H1 (cell line): Measurements from ENCODE around the gene CHPF. TPM values are rescaled to one million over a fixed set of nuclear protein-coding genes. Genes with fewer than 3 reads are reported as not detected.
A peak's percentile ranks its signal among the peaks of the same experiment; 100 is the strongest.

Experiments used
- CTCF ChIA-PET: fragments of 300-600 bp; sonication (Branson Sonifier 250); formaldehyde crosslinking; loops from one replicate; lab custom pipeline; 2021; ENCODE audit not compliant: partially characterized antibody; lab: Charles Lee
- POLR2A ChIA-PET: fragments of 300-600 bp; sonication (Branson Sonifier 250); formaldehyde crosslinking; loops from one replicate; lab custom pipeline; 2021; ENCODE audit warnings: inconsistent platforms; ENCODE audit not compliant: partially characterized antibody; lab: Charles Lee
- DNase-seq, 2 experiments: peaks; one replicate each; pipeline versions ENCODE4 v3.0.0 to v3.0.0-alpha.2; 2010 to 2022; ENCODE audit warnings: low spot score in 2 of 2, low read depth in 1 of 2, mixed read lengths in 1 of 2
- FAIRE-seq: peaks from 2 replicates; lab custom pipeline; 2011; peaks lifted over from hg19 to GRCh38; lab: Jason Lieb, UNC
- H2AFZ ChIP-seq: 2 replicates; pipeline ENCODE4 v1.8.1; 2012; ENCODE audit warnings: low read length, inconsistent platforms
- H2AK5ac ChIP-seq: 2 replicates; pipeline ENCODE4 v1.6.1; 2013; ENCODE audit warnings: low read depth, low read length
- H2BK120ac ChIP-seq: replicated peaks from 2 replicates; pipeline ENCODE3; 2013; ENCODE audit warnings: low read depth, low read length, inconsistent platforms
- H2BK12ac ChIP-seq: 2 replicates; pipeline ENCODE4 v1.6.1; 2013; ENCODE audit warnings: low read depth, low read length
- H2BK15ac ChIP-seq: 2 replicates; pipeline ENCODE4 v1.6.1; 2013; ENCODE audit warnings: low read length
- H2BK20ac ChIP-seq: 2 replicates; pipeline ENCODE4 v1.6.1; 2013; ENCODE audit warnings: low read length
- H2BK5ac ChIP-seq: 2 replicates; pipeline ENCODE4 v1.6.1; 2013; ENCODE audit warnings: low read depth, low read length
- H3K14ac ChIP-seq: 2 replicates; pipeline ENCODE4 v1.6.1; 2013; ENCODE audit warnings: inconsistent platforms; ENCODE audit not compliant: insufficient read length
- H3K18ac ChIP-seq: 2 replicates; pipeline ENCODE4 v1.6.1; 2013; ENCODE audit warnings: low read length; ENCODE audit errors: extremely low read depth
- H3K23ac ChIP-seq: 2 replicates; pipeline ENCODE4 v1.6.1; 2013; ENCODE audit warnings: inconsistent platforms; ENCODE audit not compliant: insufficient read length
- H3K23me2 ChIP-seq: 2 replicates; pipeline ENCODE4 v1.6.1; 2013; ENCODE audit warnings: low read depth, low read length
- H3K27ac ChIP-seq: 2 replicates; pipeline ENCODE4 v1.6.1; 2011; ENCODE audit warnings: low read depth, low read length, inconsistent platforms
- H3K27me3 ChIP-seq, 4 experiments: replicated peaks in 1 of 4; 1 replicate in 1 of 4; 2 replicates in 3 of 4; pipeline versions ENCODE4 v1.6.1 to v1.8.1; 2011 to 2013; ENCODE audit warnings: low read length in 3 of 4, mild to moderate bottlenecking in 3 of 4, inconsistent platforms in 2 of 4, mixed read lengths in 2 of 4, moderate library complexity in 1 of 4; ENCODE audit not compliant: control insufficient read depth in 3 of 4, insufficient read depth in 3 of 4; ENCODE audit errors: extremely low read depth in 1 of 4
- H3K36me3 ChIP-seq, 4 experiments: 2 replicates each; pipeline versions ENCODE4 v1.6.1 to v1.8.1; 2011 to 2013; ENCODE audit warnings: mild to moderate bottlenecking in 4 of 4, low read length in 3 of 4, moderate library complexity in 2 of 4, control low read depth in 1 of 4, inconsistent platforms in 1 of 4; ENCODE audit not compliant: insufficient read depth in 4 of 4, control insufficient read depth in 2 of 4
- H3K4ac ChIP-seq: replicated peaks from 2 replicates; pipeline ENCODE3; 2013; ENCODE audit warnings: low read length, low read depth, mixed read lengths, inconsistent platforms; ENCODE audit not compliant: insufficient read length
- H3K4me1 ChIP-seq, 4 experiments: replicated peaks in 1 of 4; 1 replicate in 1 of 4; 2 replicates in 3 of 4; pipeline versions ENCODE4 v1.6.1 to v1.8.1; 2011 to 2013; ENCODE audit warnings: low read length in 3 of 4, inconsistent platforms in 2 of 4, mixed read lengths in 1 of 4; ENCODE audit not compliant: insufficient read depth in 4 of 4, control insufficient read depth in 3 of 4
- H3K4me2 ChIP-seq, 2 experiments: 2 replicates each; pipeline versions ENCODE4 v1.6.1 to v1.8.1; 2011 to 2013; ENCODE audit warnings: low read depth in 2 of 2, low read length in 2 of 2, control low read depth in 1 of 2, inconsistent platforms in 1 of 2, mild to moderate bottlenecking in 1 of 2; ENCODE audit not compliant: insufficient read depth in 1 of 2
- H3K4me3 ChIP-seq, 4 experiments: fragments of 200-600, 300-600 bp in 1 of 4; sonication (generic), shearing (Covaris generic), sonication (Bioruptor Twin) in 1 of 4; 2 replicates each; pipeline versions ENCODE4 v1.5.1 to v1.8.1; 2011 to 2016; ENCODE audit warnings: low read length in 4 of 4, low read depth in 3 of 4, control low read depth in 2 of 4, inconsistent platforms in 2 of 4, mild to moderate bottlenecking in 2 of 4, mixed read lengths in 1 of 4, moderate library complexity in 1 of 4; ENCODE audit not compliant: insufficient read depth in 2 of 4; ENCODE audit errors: extremely low read depth in 1 of 4
- H3K56ac ChIP-seq: replicated peaks from 2 replicates; pipeline ENCODE3; 2013; ENCODE audit warnings: low read depth, mild to moderate bottlenecking, mixed read lengths, low read length, inconsistent platforms; ENCODE audit not compliant: insufficient read length
- H3K79me1 ChIP-seq: 2 replicates; pipeline ENCODE4 v1.6.1; 2013; ENCODE audit warnings: low read depth, low read length, control low read depth
- H3K79me2 ChIP-seq, 2 experiments: 2 replicates each; pipeline versions ENCODE4 v1.6.1 to v1.8.1; 2012 to 2013; ENCODE audit warnings: low read length in 2 of 2, mild to moderate bottlenecking in 2 of 2, inconsistent platforms in 1 of 2; ENCODE audit not compliant: insufficient read depth in 2 of 2, control insufficient read depth in 1 of 2
- H3K9ac ChIP-seq, 4 experiments: replicated peaks in 1 of 4; 1 replicate in 1 of 4; 2 replicates in 3 of 4; pipeline versions ENCODE4 v1.6.1 to v1.8.1; 2011 to 2013; ENCODE audit warnings: low read depth in 3 of 4, low read length in 3 of 4, control low read depth in 2 of 4, mild to moderate bottlenecking in 2 of 4, moderate library complexity in 2 of 4, inconsistent platforms in 1 of 4; ENCODE audit errors: extremely low read depth in 1 of 4
- H3K9me3 ChIP-seq, 2 experiments: 2 replicates each; pipeline versions ENCODE4 v1.6.1 to v1.8.1; 2012 to 2013; ENCODE audit warnings: mild to moderate bottlenecking in 2 of 2, moderate library complexity in 2 of 2, control low read depth in 1 of 2, inconsistent platforms in 1 of 2, low read depth in 1 of 2, low read length in 1 of 2, mixed read lengths in 1 of 2; ENCODE audit not compliant: insufficient read depth in 2 of 2
- H4K20me1 ChIP-seq, 2 experiments: replicated peaks in 1 of 2; 2 replicates each; pipeline versions ENCODE3 to v1.8.1; 2011 to 2013; ENCODE audit warnings: inconsistent platforms in 2 of 2, low read length in 2 of 2, mild to moderate bottlenecking in 1 of 2; ENCODE audit not compliant: insufficient read depth in 2 of 2, control insufficient read depth in 1 of 2
- H4K5ac ChIP-seq: 2 replicates; pipeline ENCODE4 v1.6.1; 2013; ENCODE audit warnings: low read length, low read depth, mixed read lengths, inconsistent platforms; ENCODE audit not compliant: insufficient read length
- H4K8ac ChIP-seq: 2 replicates; pipeline ENCODE4 v1.8.0; 2013; ENCODE audit warnings: mild to moderate bottlenecking, moderate library complexity, low read length, inconsistent platforms; ENCODE audit not compliant: insufficient read depth; ENCODE audit errors: extremely low read depth
- H4K91ac ChIP-seq: replicated peaks from 2 replicates; pipeline ENCODE3; 2013; ENCODE audit warnings: low read length, mixed read lengths, inconsistent platforms; ENCODE audit not compliant: insufficient read length
- BCL11A ChIP-seq, 2 experiments: IDR thresholded peaks; one replicate each; pipeline ENCODE4 v1.6.1; 2011; ENCODE audit warnings: low read depth in 2 of 2, low read length in 2 of 2, mild to moderate bottlenecking in 2 of 2
- SAP30 ChIP-seq: fragments of 300-600 bp; sonication (generic); IDR thresholded peaks from 2 replicates; pipeline ENCODE4 v1.7.1; 2012; ENCODE audit warnings: low read length, moderate library complexity, mild to moderate bottlenecking, inconsistent platforms; ENCODE audit not compliant: insufficient read depth, insufficient replicate concordance
- SIN3A ChIP-seq, 2 experiments: IDR thresholded peaks in 1 of 2; conservative IDR thresholded peaks in 1 of 2; 2 replicates each; pipeline ENCODE4 v1.6.1; 2011 to 2012; ENCODE audit warnings: low read length in 2 of 2, improper control_type of control experiment in 1 of 2, low read depth in 1 of 2, mild to moderate bottlenecking in 1 of 2
- TAF7 ChIP-seq: optimal IDR thresholded peaks from 2 replicates; pipeline ENCODE3; 2011; ENCODE audit warnings: low read depth, mild to moderate bottlenecking, inconsistent platforms, low read length, moderate library complexity, borderline replicate concordance
- WGBS, 2 experiments: shearing (Covaris generic) in 1 of 2; methylation state at CpG; one replicate each; pipeline versions ENCODE4 v1.1.6 to v1.1.7; 2013 to 2015; ENCODE audit warnings: low lambda C conversion rate in 2 of 2, mixed read lengths in 2 of 2, inconsistent platforms in 1 of 2, low coverage in 1 of 2, missing lambda C conversion rate in 1 of 2; ENCODE audit not compliant: insufficient replicate concordance in 2 of 2, insufficient coverage in 1 of 2, insufficient read length in 1 of 2; ENCODE audit errors: extremely low coverage in 1 of 2, missing lambda C conversion rate in 1 of 2; 5-methylcytosine and 5-hydroxymethylcytosine counted together
- polyA plus RNA-seq, 7 experiments: library from polyadenylated mRNA; depleted of rRNA in 3 of 7; stranded (reverse) in 5 of 7; unstranded in 2 of 7; fragments of >200 nt in 5 of 7; fragments of 200-250 nt in 2 of 7; gene quantifications; 1 replicate in 5 of 7; 2 replicates in 1 of 7; 4 replicates in 1 of 7; pipeline versions ENCODE4 v1.2.1 to v1.2.3, GENCODE V29; 2011 to 2013; ENCODE audit warnings: missing spikeins in 2 of 7, mixed read lengths in 2 of 7
- total RNA-seq: library from RNA; stranded (reverse); fragmentation: NEBNext Ultra II Directional; extraction: Animal tissue kit (Norgen Biotek cat#: 25700); gene quantifications from 2 replicates; pipeline ENCODE4 v1.2.1, GENCODE V29; 2021
- TF ChIP-seq, protein P1 (sequence below): IDR thresholded peaks from 2 replicates; pipeline ENCODE4 v1.6.1; 2012; ENCODE audit warnings: inconsistent platforms
- TF ChIP-seq, protein P2 (sequence below): IDR thresholded peaks from 2 replicates; pipeline ENCODE4 v1.6.1; 2011; ENCODE audit warnings: low read length, improper control_type of control experiment
- TF ChIP-seq, protein P3 (sequence below), 3 experiments: IDR thresholded peaks; 1 replicate in 2 of 3; 2 replicates in 1 of 3; pipeline versions ENCODE4 v1.5.1 to v1.6.1; 2011; ENCODE audit warnings: low read length in 3 of 3, mild to moderate bottlenecking in 3 of 3, inconsistent platforms in 2 of 3, low read depth in 1 of 3, moderate library complexity in 1 of 3; ENCODE audit not compliant: insufficient read depth in 1 of 3; ENCODE audit errors: control extremely low read depth in 1 of 3

CHPF gene
- total and polyA plus RNA-seq, 2 of the 8 experiments (the other 6 are each of a cell fraction or from before 2014, with no cell fraction given) = 62.9 to 67.3 TPM

DNA sequence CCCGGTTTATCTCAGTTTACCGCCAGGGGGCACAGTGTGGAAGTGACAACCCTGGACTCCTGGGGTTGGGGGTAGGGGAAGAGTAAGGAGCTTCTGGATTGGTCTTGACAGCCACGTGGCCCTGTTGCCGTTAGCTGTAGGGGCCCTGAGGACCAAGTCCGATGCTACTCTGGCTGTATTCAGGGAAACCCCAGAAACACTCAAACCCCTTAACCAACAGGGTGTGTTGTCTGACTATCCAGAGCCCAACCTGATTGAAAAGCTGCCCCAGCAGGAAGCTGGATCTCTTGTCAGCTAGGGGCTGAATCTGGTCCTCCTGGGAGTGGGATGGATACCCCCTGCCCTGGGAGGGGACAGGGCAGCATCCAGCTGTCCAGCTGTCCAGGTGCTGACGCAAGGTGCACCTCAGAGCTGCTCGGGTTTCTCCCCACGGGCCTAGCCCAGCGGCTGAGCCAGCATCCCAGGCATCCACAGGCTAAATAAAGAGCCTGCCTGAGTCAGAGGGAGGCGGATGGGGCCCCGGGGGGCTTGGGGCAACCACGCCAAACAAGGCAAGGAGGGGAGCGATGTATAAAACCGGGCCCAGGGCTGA, 48.0 kb downstream of the CHPF start:
- Histone ChIP-seq H3K4ac (no peak overlapping the region), H4K8ac (no peak overlapping the region), H3K79me2 (no peaks in the 10 kb centered on the region), H2BK20ac (no peak overlapping the region), H3K36me3 (no peaks in the 10 kb centered on the region), H2AK5ac (no peak overlapping the region), H3K4me3 (no peak overlapping the region), H3K9ac (no peak overlapping the region), H3K27me3 (peaks cover 20 to 44% (median 33%) of the 10 kb centered on the region in 4 experiments), H2AFZ (no peak overlapping the region), H2BK120ac (no peak overlapping the region), H4K20me1 (no peaks in the 10 kb centered on the region), H4K91ac (no peak overlapping the region), H3K14ac (no peak overlapping the region), H2BK12ac (no peak overlapping the region; the same call in 1 of the 2 replicates), H3K23me2 (peaks cover 24% of the 10 kb centered on the region), H3K9me3 (no peaks in the 10 kb centered on the region), H3K56ac (no peak overlapping the region), H3K4me2 (peak overlapping the region; percentile 17 to 97; a peak in 3 of 4 replicates), H4K5ac (no peak overlapping the region), H3K23ac (no peak overlapping the region), H3K18ac (no peak overlapping the region), H3K4me1 (peaks cover 9 to 39% (median 23%) of the 10 kb centered on the region in 4 experiments), H3K27ac (no peak overlapping the region), H2BK5ac (no peak overlapping the region), H3K79me1 (no peaks in the 10 kb centered on the region), H2BK15ac (no peak overlapping the region)
- POLR2A ChIA-PET = interaction anchor here (0.8 to 19.9 kb wide), 12 partner anchors 11 to 77 kb away, joined by 3 to 216 read pairs (median 6); partner anchors contain the start of genes ASIC4, CHPF and TMEM198
- CTCF ChIA-PET = interaction anchor here (0.7 to 113.1 kb wide), 24 partner anchors 6 to 663 kb away, joined by 3 to 7248 read pairs (median 4); partner anchors contain the start of genes ASIC4, CHPF, DES and DNPEP
- 29% methylated on average over 14 of the region's 14 CpGs; no CpG with 5 or more reads in 1 of the 2 experiments for WGBS, 2 experiments
- peak in 1 of 2 experiments; percentile 91 for DNase-seq
- FAIRE-seq = no peak
- TF ChIP-seq, protein P1, sequence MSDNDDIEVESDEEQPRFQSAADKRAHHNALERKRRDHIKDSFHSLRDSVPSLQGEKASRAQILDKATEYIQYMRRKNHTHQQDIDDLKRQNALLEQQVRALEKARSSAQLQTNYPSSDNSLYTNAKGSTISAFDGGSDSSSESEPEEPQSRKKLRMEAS = peak; percentile 91
- TF ChIP-seq, protein P2, sequence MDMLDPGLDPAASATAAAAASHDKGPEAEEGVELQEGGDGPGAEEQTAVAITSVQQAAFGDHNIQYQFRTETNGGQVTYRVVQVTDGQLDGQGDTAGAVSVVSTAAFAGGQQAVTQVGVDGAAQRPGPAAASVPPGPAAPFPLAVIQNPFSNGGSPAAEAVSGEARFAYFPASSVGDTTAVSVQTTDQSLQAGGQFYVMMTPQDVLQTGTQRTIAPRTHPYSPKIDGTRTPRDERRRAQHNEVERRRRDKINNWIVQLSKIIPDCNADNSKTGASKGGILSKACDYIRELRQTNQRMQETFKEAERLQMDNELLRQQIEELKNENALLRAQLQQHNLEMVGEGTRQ = peak; percentile 85
- TF ChIP-seq SIN3A (conservative IDR thresholded peaks at IDR 0.05 in 1 of 2, IDR thresholded peaks at IDR 0.05 in 1 of 2; ENCODE audit: low read depth in 1 of 2, low read length in 2 of 2) (peak; percentile 87 to 94; a peak in 3 of 4 replicates), SAP30 (peak; percentile 39), TAF7 (no peak), BCL11A (IDR thresholded peaks at IDR 0.05; ENCODE audit: low read depth in 2 of 2, low read length in 2 of 2) (no peak)
- TF ChIP-seq, protein P3, sequence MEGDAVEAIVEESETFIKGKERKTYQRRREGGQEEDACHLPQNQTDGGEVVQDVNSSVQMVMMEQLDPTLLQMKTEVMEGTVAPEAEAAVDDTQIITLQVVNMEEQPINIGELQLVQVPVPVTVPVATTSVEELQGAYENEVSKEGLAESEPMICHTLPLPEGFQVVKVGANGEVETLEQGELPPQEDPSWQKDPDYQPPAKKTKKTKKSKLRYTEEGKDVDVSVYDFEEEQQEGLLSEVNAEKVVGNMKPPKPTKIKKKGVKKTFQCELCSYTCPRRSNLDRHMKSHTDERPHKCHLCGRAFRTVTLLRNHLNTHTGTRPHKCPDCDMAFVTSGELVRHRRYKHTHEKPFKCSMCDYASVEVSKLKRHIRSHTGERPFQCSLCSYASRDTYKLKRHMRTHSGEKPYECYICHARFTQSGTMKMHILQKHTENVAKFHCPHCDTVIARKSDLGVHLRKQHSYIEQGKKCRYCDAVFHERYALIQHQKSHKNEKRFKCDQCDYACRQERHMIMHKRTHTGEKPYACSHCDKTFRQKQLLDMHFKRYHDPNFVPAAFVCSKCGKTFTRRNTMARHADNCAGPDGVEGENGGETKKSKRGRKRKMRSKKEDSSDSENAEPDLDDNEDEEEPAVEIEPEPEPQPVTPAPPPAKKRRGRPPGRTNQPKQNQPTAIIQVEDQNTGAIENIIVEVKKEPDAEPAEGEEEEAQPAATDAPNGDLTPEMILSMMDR (IDR thresholded peaks at IDR 0.05; ENCODE audit: control extremely low read depth in 1 of 3, insufficient read depth in 1 of 3, low read depth in 1 of 3, low read length in 3 of 3) = peak in 2 of 3 experiments; percentile 75 to 76; a peak in 3 of 4 replicates
